ENCODE results near the gene PEMT.
A peak's percentile ranks its signal among the peaks of the same experiment; 100 is the strongest.

The PEMT gene

GRCh38 chr17:17613708-17614114, 22.2 kb upstream of the PEMT start:
- Histone ChIP-seq H3K27ac (no peak overlapping the region), H3K4me3 (no peak overlapping the region)
- TF ChIP-seq CTCF (IDR thresholded peaks at IDR 0.05), result peak; percentile 45
- DNase-seq (ENCODE audit: low spot score), result no peak

GRCh38 chr17:17612085-17613022, 20.8 kb upstream of the PEMT start:
- no peak for DNase-seq (ENCODE audit: low spot score)
- Histone ChIP-seq H3K27ac (no peak overlapping the region), H3K4me3 (no peak overlapping the region)
- TF ChIP-seq CTCF (IDR thresholded peaks at IDR 0.05), result no peak

- DNase-seq (ENCODE audit: low spot score), result no peak
- no peak for TF ChIP-seq CTCF (IDR thresholded peaks at IDR 0.05)
- H3K27ac ChIP-seq, result no peak overlapping the region
- H3K4me3 ChIP-seq, result no peak overlapping the region
These were observed 17.6 kb upstream of the PEMT start for GRCh38 chr17:17609121-17609520.

- no peak overlapping the region for H3K4me3 ChIP-seq
- H3K27ac ChIP-seq, result no peak overlapping the region
- no peak for TF ChIP-seq CTCF (IDR thresholded peaks at IDR 0.05)
- DNase-seq (ENCODE audit: low spot score), result no peak
These were observed 15.0 kb upstream of the PEMT start for GRCh38 chr17:17606416-17607000.

GRCh38 chr17:17605729-17606088, 14.2 kb upstream of the PEMT start:
- TF ChIP-seq CTCF (IDR thresholded peaks at IDR 0.05), result no peak
- no peak overlapping the region for H3K27ac ChIP-seq
- H3K4me3 ChIP-seq, result no peak overlapping the region
- DNase-seq (ENCODE audit: low spot score), result no peak

GRCh38 chr17:17605083-17605728, 13.7 kb upstream of the PEMT start:
- no peak for TF ChIP-seq CTCF (IDR thresholded peaks at IDR 0.05)
- Histone ChIP-seq H3K27ac (no peak overlapping the region), H3K4me3 (no peak overlapping the region)
- DNase-seq (ENCODE audit: low spot score), result no peak
